Stimulated activated CD4-positive, alpha-beta T cell treated with anti-CD3 and anti-CD28 coated beads, Interleukin-4, amount 100 ng/mL, for 4 hours (primary cell): ENCODE measurements around the gene OBSCN.
A peak's percentile ranks its signal among the peaks of the same experiment; 100 is the strongest.

Source experiments
- DNase-seq, 2 experiments: peaks; one replicate each; pipeline ENCODE4 v3.0.0-alpha.2; 2020

Gene OBSCN

DNA sequence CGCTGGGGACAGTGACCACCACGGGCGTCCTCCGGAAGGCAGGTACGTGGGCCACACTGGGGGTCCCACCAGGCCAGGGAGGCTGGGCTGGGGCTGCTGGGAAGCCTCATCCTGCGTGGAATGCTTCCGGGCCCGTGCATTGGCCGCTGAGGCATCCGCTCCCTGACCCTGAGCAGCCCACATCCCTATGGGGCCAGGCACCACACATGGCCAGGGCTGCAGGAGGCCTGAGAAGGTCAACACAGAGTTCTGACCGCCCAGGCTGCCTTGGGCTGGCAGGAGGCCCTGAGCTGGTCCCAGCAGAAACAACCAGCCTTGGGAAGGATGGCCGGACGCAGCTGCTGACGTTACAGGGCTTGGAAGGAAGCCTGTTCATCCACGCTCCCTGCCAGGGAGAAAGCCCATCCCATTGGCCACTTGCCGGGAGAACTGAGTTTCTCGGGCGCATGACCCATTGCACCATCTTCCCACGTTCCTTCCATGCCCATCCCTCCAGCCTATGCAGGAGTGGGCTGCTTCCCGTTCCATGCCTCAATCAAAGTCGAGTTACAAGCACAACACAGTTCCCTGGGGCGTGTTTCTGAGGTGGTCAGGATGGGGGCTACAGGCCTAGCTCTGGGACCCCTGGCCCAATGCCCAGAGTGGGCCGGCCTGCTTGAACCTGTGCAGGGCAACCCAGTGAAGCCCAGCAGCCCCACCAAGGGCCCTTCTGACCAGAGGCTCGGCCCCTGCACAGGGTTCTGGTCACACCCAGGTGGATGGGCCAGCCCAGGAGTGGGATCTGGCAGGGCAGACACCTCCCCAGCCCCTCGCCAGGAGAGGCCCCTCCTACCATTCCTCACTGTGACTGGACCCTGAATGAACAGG, 167.1 kb downstream of the OBSCN start:
- no peak for DNase-seq

DNA sequence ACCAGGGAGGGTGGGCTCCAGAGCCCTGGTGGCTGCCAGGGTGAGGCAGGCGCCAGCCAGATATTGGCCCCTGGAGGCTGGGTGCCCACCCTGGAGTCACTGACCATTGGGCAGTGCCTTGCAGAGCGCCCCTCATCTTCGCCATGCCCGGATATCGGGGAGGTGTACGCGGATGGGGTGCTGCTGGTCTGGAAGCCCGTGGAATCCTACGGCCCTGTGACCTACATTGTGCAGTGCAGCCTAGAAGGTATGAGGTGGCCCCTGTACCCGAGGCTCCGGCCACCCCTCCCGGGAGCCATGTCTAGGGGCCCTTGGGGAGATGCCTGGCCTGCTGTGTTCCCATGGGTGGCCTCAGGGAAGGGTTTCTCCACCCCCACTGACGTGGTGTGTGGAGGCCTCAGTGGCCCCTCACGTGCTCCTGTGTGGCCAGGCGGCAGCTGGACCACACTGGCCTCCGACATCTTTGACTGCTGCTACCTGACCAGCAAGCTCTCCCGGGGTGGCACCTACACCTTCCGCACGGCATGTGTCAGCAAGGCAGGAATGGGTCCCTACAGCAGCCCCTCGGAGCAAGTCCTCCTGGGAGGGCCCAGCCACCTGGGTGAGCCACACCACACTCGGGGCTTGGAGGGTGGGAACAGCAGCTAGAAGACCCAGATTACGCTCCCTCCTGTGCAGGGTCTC, 167.9 kb downstream of the OBSCN start:
- DNase-seq = no peak

DNA sequence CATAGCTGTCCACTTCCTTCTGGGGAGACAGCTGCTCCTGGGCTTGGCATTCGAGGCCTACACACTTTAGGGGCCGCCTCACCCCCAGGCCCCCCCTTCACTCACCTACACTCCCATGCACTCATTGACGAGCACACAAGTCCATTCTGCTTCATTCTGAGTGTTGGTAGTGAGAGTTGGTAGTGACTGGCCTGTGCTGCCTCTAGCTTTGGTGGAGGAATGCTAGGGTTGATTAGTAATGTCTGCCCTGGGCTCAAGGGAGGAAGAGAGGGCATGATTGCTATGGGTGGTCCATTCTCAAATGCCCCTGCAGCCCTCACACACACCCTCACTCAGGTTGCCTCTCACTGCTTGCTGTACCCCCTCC, 168.4 kb downstream of the OBSCN start:
- no peak for DNase-seq

DNA sequence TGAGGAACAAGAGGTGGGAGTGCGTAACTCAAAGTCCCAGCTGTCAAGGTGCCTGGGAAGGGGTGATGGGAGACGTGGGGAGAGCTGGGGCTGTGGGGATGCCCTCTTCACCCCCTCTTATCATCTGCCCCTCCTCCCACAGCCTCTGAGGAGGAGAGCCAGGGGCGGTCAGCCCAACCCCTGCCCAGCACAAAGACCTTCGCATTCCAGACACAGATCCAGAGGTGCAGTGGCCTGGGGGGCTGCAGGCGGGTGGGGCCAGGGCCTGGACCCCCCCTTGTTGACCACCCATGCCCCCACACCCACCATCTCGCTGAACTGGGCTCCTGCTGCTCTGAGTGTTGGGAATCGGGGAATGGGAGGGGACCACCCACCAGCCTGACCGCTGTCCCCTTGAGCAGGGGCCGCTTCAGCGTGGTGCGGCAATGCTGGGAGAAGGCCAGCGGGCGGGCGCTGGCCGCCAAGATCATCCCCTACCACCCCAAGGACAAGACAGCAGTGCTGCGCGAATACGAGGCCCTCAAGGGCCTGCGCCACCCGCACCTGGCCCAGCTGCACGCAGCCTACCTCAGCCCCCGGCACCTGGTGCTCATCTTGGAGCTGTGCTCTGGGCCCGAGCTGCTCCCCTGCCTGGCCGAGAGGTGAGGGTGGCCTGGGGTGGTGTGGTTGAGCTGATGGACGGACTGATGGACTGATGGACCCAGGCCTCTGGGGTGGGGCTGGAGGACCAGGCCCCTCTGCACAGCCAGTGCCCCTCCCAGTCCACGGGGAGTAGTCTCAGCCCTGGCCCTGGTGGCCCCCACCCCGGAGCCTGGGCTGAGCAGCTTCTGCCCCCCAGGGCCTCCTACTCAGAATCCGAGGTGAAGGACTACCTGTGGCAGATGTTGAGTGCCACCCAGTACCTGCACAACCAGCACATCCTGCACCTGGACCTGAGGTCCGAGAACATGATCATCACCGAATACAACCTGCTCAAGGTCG, 169.1 kb downstream of the OBSCN start:
- no peak for DNase-seq

DNA sequence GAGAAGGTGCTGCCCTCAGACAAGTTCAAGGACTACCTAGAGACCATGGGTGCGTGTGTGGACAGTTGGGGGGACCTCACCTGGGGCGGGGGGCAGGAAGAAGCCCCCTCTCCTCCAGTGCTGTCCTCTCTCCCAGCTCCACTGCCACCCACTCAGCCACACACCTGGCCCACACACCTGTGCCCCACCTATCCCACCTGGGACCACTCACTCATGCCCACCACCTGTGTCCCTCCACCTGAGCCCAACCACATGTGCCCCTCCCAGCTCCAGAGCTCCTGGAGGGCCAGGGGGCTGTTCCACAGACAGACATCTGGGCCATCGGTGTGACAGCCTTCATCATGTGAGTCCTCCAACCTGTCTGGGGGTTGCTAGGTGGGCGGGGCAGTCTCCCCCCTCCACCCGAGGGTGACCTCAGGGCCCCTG, 169.8 kb downstream of the OBSCN start:
- no peak for DNase-seq

DNA sequence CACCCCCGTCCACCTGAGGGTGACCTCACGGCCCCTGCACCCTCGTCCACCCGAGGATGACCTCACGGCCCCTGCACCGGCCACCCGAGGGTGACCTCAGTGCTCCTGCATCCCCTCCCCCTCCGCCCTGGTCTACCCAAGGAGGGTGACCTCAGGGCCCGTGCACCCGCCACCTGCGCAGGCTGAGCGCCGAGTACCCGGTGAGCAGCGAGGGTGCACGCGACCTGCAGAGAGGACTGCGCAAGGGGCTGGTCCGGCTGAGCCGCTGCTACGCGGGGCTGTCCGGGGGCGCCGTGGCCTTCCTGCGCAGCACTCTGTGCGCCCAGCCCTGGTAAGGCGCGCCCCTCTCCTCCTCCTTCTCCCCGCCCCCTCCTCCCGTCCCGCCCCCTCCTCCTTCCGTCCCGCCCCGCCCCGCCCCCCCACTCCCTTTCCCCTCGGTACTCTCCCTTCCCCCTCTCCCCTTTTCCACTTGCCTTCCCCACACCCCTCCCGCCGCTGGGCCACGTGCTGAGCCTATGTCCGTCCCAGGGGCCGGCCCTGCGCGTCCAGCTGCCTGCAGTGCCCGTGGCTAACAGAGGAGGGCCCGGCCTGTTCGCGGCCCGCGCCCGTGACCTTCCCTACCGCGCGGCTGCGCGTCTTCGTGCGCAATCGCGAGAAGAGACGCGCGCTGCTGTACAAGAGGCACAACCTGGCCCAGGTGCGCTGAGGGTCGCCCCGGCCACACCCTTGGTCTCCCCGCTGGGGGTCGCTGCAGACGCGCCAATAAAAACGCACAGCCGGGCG, 170.4 kb downstream of the OBSCN start:
- DNase-seq = peak; percentile 45 to 52

DNA sequence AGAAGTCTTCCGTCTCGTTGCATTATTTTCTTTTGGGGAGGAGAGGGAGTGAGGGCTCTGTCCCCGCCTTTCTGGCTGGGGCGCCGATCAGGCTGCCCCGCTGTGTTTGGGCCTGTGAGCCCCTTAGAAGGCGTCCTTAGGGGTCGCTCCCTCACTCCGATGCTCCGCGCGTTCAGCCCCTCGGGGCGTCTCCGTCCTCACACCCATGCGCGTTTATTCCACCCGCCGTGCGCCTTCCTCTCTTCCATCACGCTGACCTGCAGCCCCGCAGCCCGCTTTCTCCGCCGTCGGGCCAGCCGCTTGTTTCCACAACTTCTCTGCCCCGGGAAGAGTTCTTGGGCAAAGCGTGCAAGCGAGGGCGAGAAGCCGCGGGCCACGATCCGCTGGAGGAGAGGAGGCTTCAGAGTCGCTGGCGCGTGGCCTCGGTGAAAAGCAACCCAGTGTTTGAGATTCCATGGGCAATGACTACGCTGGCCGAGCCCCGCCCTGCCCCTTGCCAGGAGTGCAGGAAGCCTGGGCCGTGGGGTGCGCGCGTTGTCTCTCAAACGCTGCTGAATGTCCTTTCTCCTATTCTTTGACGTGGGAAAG, 171.1 kb downstream of the OBSCN start:
- no peak for DNase-seq

DNA sequence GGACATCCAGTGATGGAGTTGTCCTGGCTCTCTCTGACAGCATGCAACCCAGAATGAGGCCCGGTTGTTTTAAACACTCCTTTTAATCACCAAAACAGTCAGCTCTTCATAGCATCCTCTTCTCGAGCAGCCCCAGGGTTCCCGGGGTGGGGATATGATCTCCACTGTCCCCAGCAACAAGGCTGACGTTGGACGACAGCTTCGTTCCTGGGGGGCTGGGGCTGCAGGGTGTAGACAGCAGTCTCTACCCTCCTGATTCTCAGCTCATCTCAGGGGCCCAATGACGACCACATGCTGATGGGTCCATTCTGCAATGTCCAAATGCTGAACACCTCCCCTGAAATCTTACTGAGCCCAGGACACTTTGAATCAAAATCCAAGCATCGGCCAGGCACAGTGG, 171.8 kb downstream of the OBSCN start:
- no peak for DNase-seq

DNA sequence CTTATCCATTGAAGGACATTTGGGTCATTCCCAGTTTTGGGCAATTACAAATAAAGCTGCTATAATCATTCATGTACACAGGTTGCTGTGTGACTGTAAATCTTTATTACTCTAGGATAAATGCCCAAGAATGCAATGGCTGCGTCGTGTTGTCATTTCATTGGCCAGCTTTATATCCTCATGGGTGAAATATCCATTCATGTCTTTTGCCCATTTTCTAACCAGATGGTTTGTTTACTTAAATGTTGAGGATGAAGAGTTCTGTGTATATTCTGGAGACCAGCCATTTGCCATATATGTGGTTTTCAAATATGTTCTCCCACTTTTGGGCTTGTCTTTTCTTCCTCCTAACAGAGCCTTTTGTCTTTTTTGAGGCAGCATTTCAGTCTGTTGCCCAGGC, 173.5 kb downstream of the OBSCN start:
- DNase-seq = no peak

DNA sequence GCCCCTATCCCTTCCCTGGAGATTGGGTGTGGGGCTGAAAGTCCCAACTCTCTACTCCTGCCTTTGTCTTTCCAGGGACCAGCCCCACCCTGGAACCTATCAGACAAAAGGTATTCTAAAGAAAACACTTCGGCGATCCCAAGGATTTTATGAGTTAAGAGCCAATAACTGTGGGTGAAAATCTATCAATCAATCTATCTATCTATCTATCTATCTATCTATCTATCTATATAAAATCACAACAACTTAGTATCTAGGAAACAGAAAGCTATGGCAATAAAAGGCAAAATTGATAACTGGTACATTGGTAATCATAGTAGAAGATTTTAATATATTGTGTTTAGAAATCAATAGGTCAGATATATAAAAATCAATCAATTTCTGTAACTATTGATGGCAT, 175.9 kb downstream of the OBSCN start:
- DNase-seq = no peak

DNA sequence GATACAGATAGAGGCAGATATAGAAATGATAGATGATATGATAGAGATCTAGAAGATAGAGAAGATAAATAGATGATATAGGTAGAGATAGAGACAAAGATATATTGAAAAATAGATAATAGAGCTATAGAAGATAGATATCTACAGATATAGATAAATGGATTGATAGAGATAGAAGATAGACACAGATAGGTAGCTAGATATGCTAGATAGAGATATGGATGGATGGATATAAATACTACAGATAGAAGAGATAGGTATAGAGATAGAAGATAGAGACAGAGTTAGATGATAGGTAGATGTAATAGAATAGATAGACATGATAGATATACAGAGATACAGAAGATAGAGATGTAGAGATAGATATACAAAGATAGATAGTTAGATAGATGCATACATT, 177.4 kb downstream of the OBSCN start:
- no peak for DNase-seq

DNA sequence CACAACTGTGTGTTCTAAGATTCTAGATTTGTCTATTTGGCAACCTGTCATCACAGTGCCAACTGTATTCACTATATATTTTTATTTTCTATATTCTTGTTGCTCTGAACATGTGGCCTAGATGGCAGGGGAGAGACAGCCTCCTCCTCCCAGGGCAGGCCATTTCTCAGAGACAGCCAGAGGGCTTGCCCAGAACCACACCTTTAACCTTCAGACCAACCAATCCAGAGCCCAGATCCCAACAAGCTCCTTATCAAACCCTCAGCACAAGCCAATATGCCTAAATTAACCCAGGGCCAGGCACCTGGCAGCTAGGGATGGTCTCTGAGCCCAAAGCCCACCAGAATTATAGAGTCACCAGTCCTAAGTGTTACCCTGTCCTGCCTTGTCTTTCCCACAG, 179.5 kb downstream of the OBSCN start:
- no peak for DNase-seq

DNA sequence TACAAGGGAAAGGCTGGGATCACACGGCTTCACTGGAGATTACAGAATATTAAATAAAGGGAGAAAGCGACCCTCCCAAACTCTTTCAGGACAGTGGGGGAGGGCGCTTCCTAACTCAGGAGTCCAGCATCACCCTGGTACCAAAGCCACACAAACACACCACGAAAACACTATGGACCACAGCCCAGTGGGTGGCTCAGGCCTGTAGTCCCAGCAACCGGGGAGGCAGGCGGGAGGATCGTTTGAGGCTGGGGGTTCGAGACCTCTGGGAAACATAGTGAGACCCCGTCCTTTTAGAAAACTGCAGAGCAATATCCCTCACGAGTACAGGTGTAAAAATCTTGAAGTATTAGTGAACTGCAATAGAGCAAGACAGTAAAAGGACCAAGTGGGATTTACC, 182.8 kb downstream of the OBSCN start:
- DNase-seq = no peak

DNA sequence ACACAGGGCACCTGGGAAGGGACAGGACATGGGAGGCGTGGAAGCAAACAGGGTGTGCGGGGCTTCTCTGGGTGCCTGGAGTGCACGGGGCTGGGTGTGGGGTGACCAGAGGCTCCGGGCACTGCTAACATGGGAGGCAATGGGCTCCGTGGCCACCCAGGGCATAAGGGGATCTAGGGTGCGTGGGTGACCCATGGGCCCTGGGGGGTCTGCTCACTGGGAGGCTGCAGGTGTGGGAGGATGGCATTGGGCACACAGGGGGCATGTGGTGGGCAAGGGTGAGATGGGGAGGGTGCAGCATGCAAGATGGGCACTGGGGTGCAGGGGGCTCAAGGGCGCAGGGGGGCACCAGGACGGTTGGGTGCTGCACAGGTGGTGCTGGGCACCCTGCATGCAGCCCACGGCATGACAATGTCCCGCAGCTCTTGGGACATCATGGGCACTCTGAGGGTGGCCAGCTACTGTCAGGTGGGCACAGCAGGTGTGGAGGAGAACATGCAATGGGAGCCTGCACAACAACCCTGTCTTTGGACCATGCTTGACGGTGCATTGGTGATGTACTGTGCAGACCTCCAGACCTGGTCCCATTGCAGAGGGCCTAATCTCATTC, 183.7 kb downstream of the OBSCN start:
- DNase-seq = no peak

DNA sequence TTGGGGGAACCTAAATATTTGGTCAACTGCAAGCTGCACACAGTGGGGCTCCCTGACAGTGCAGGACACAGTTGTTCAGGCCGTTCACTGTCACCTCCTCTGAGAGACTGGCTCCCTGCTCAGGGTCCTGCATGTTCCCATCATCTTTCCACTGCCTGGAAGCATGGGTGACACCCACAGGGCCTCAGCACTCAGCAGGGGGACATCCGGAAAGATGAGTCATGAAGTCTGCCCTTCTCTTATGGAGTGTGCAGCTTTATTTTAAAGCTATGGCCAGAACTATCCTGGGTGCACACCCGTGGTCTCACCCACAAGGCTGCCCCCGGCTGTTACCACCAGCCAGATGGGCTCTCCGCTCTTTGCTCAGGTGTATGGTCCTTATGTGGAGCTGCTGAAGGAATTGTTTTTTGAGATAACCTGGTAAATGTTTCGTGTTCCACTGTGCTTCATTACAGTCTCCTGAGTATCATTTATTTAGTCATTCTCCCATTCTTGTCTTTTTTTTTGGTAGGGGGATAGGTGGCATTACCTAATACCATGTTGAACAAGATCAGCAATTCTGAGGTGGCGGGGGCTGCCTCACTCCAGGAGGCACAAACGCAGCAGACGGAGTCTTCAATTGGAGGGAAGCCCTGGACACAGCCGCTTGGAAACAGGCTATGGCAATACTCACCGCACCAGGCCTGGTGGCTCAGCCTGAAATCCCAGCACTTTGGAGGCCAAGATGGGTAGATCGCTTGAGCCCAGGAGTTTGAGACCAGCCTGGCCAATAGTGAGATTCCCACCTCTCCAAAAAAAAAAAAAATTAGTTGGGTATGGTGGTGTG, 184.5 kb downstream of the OBSCN start:
- DNase-seq = no peak

DNA sequence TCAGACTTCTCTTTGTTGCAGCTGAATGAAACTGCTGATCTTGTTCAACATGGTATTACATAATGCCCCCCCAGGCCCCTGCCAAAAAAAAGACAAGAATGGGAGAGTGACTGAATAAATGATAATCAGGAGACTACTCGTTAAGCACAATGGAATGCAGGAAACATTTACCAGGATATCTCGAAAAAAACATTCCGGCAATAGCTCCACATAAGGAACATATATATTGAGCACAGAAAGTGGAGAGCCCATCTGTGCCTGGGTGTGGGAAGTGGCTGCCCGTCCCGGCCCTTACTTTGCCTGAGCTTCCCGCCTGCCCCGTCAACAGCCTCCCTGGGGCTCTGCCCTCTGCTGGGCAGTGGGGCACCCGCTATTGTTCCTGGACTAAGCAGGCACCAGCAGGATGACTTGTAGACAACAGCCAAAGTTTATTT, 185.4 kb downstream of the OBSCN start:
- no peak for DNase-seq

DNA sequence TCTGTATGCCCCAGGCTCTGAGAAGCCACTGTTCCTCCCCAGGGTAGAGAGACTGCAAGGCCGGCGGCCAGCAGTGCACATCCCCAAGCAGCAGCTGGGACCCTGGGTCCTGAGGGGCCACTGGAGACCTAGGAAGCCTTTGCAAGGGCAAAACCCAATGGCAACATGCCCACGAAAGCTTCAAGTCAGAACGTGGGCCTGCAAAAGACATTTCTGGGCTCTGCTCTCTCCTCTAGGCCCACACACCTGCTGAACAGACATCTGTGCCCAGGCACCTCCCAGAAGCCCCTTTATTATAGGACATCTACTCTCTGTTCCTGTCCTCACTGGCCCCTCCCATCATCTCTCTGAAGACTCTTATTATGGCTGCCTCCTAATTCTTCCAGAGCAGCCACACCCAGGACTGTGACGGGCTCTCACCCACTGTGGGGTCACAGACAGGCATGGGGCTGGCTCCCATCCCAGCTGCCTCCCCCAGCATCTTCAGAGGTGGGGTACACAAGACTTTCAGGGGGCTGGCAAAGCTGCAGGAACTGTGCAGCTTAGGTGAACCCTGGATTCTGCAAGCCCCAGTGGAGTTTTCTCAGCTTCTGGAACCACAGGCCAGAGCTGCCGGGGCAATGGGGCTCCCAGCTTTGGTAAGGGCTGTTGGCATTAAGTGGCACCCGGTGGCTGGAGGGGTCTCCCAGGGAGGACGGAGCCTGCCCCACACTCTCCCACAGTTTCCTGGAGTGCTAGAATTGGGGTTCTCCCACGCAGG, 186.1 kb downstream of the OBSCN start:
- no peak for DNase-seq

DNA sequence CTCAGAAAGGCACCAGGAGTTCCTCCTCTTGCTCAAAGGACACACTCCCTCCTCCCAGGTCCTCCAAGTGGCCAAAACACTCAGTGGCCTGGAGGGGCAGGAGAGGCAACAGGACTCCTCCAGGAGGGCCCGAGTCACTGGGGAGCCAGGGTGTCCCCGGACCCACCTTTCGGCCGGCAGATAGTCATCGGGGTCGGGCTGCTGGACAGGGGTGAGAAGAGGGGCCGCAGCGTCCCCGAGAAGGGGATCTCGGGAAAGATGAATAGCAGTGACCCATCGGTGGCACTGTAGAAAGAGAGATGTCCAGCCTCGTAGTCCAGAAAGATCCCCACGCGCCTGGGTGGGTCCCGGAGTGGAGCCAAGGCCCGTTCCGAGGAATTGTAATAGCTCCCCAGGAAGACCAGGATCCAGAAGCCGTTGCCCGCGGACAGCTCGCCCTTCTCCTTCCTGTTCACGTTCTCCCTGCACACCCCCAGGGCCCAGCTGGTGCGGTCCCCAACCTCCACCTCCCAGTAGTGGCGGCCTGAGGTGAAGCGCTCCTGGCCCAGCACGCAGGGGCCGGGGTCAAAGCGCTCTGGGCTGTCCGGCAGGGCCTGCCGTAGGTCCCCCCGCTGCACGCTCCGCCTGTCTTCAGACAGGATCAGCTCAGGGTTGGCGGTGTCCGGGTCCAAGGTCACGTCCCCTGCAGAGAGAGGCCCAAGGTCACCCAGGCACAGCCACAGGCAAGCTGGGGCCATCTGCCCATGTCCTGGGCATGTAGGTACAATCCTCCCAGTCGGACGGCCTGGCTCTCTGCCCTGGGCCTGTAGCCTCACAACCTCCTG, 186.9 kb downstream of the OBSCN start:
- DNase-seq = no peak
